ENCODE results near the gene MAP3K6.

- no peak for TF ChIP-seq TARDBP (IDR thresholded peaks at IDR 0.05)
- no peak for TF ChIP-seq PKNOX1 (IDR thresholded peaks at IDR 0.05)
- no peak for TF ChIP-seq CTBP1 (IDR thresholded peaks at IDR 0.05; ENCODE audit: borderline replicate concordance)
- no peak for TF ChIP-seq SUZ12 (IDR thresholded peaks at IDR 0.05)
- peak; percentile 97 for TF ChIP-seq ZNF384 (IDR thresholded peaks at IDR 0.05)
- TF ChIP-seq HDGF (IDR thresholded peaks at IDR 0.05; ENCODE audit: borderline replicate concordance): no peak
- TF ChIP-seq FOXM1 (IDR thresholded peaks at IDR 0.05; ENCODE audit: borderline replicate concordance): no peak
- no peak for TF ChIP-seq L3MBTL2 (conservative IDR thresholded peaks at IDR 0.05)
- no peak for TF ChIP-seq BHLHE40 (IDR thresholded peaks at IDR 0.05; ENCODE audit: borderline replicate concordance)
- no peak for TF ChIP-seq ELF4 (IDR thresholded peaks at IDR 0.05)
- no peak for TF ChIP-seq SP1 (IDR thresholded peaks at IDR 0.05)
These were observed 28.9 kb upstream of the MAP3K6 start for GRCh38 chr1:27395441-27396195.
